ENCODE measurements around the gene CENPE.
"Not testable (repeated sequence)": the region's sequence is repeated elsewhere in the genome, so short reads cannot be mapped to it uniquely, and the experiment has no call there.

CENPE gene, protein sequence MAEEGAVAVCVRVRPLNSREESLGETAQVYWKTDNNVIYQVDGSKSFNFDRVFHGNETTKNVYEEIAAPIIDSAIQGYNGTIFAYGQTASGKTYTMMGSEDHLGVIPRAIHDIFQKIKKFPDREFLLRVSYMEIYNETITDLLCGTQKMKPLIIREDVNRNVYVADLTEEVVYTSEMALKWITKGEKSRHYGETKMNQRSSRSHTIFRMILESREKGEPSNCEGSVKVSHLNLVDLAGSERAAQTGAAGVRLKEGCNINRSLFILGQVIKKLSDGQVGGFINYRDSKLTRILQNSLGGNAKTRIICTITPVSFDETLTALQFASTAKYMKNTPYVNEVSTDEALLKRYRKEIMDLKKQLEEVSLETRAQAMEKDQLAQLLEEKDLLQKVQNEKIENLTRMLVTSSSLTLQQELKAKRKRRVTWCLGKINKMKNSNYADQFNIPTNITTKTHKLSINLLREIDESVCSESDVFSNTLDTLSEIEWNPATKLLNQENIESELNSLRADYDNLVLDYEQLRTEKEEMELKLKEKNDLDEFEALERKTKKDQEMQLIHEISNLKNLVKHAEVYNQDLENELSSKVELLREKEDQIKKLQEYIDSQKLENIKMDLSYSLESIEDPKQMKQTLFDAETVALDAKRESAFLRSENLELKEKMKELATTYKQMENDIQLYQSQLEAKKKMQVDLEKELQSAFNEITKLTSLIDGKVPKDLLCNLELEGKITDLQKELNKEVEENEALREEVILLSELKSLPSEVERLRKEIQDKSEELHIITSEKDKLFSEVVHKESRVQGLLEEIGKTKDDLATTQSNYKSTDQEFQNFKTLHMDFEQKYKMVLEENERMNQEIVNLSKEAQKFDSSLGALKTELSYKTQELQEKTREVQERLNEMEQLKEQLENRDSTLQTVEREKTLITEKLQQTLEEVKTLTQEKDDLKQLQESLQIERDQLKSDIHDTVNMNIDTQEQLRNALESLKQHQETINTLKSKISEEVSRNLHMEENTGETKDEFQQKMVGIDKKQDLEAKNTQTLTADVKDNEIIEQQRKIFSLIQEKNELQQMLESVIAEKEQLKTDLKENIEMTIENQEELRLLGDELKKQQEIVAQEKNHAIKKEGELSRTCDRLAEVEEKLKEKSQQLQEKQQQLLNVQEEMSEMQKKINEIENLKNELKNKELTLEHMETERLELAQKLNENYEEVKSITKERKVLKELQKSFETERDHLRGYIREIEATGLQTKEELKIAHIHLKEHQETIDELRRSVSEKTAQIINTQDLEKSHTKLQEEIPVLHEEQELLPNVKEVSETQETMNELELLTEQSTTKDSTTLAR (N-terminal part only)
- total RNA-seq = 14.3 to 87.2 (median 41.4) reads per million in 18 experiments

DNA sequence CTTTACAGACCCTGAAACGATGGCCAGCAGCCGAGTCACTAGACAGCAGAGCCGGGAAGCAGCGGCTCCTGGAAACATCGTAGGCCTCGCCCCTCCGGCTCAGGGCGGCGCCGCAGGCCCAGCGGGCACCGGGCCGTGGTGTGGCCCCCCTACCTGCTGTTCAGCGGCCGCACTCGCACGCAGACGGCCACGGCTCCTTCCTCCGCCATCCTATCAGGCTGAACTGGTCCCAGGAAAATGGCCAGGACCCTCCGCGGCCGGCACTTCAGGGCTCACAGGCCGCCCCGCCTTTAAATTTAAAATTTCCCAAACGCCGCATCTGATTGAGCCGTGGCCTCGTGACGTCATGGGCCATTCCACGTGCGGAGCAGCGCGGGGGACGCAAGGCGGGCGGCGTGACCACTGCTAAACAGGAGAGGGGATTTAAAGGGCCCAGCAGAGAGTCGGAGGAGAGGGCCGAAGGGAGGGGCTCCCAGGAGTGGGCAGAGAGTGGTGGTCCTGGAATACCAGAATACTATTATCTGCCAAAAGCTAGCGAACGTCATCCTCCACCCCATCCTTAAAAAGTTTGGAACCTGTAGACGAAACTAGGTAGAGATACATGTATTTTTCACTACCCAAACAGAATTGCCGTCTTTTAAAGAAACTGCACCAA, at the start of gene CENPE:
TSS of gene CENPE (minus strand) at position 233 of the 655 bp plus-strand sequence. CDS start at position 209, 24 bp downstream.
- peak; percentile 85 to 88 for DNase-seq

DNA sequence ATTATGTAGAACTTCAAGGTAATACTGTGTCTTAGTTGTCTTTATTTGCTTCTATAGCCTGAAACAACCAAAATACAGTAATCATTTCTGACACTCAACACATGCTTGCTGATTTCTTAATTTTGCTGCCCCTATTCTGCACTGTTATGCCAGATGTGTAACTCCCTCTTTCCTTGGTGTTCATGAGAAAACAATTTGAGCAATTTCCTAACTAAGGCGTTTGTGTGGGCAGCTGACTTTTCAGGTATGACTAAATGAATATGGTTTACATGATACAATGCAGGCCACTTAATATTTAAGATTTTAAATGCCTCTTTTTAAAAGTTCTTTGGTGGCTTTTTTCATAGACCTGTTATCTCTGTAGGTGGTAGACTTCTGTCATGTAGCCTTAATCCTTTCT, 46.1 kb upstream of the CENPE start:
- DNase-seq = no peak

GRCh38 chr4:103230938-103231337, 32.8 kb upstream of the CENPE start:
- DNase-seq = not testable (repeated sequence)

GRCh38 chr4:103223556-103223955, 25.4 kb upstream of the CENPE start:
- not testable (repeated sequence) for DNase-seq

DNA sequence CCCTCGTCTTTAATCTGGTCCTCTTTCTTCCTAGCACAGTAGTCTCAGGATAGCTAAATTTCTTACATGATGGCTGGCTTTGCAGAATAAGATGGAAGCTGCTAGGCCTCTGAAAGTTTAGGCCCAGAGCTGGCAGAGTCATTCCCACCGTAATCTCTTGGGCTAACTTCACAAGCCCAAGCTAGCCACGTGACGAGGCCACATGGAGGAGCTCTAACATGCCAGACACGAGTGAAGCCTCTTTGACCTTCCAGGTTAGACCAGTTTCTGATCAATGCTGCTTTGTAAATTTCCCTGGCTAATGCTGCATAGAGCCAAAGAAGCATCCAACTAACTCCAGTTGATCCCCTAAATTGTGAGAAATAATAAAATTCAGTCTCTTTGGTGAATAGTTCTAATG, 9.5 kb upstream of the CENPE start:
- no peak for DNase-seq

DNA sequence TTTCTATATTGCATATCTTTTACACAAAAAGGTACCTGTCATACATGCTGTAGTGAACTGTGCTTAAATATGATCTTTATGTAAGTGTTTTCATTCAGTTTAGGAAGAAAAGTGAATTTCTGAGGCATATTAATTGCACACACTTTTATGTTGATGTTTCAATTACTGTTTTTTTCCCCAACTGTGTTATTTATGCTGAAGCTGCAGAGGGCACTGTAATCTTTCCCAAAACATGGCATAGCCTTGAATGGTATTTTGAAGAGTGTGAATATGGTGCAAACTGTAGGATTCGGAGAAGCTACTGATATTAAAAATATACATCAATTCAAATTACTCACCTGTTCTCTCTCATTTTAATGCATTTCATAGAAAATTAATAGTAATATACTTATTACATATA, 6.0 kb upstream of the CENPE start:
- no peak for DNase-seq

- DNase-seq = no peak
Measured at GRCh38 chr4:103201724-103202123, 3.6 kb upstream of the CENPE start.

GRCh38 chr4:103201253-103201652, 3.1 kb upstream of the CENPE start:
- no peak for DNase-seq

DNA sequence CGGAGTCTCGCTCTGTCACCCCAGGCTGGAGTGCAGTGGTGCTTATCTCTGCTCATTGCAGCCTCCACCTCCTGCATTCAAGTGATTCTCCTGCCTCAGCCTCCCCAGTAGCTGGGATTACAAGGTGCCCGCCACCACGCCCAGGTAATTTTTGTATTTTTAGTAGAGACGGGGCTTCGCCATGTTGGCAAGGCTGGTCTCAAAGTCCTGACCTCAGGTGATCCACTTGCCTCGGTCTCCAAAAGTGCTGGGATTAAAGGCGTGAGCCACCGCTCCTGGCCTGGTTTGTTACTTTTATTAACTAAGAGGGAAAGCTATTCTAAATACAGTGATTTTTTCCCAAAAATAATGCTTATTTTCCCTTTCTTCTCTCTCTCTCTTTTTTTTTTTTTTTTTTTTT, 866 bp upstream of the CENPE start:
- DNase-seq = no peak

GRCh38 chr4:103197765-103198110, 405 bp downstream of the CENPE start:
- DNase-seq = no peak

DNA sequence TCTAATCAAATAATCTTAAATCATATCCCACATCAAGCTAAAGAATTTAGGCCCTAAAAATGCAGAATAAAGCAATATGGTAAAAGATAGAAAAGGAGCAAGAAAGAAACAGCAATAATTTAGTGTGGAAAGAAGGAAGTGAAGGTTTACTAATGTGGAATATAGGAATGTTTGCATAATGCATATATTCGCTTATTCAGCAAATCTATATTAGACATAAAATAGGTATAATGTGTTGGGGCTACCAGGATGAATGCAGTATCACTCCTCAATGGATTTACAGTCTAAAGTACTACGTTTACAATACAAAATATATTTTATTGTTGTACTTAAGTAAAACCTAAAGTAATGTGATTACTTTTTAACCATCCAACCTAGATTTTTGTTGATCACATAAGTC, 4.7 kb downstream of the CENPE start:
- DNase-seq = no peak

GRCh38 chr4:103171006-103171405, 27.1 kb downstream of the CENPE start:
- no peak for DNase-seq

- DNase-seq = not testable (repeated sequence)
Measured at GRCh38 chr4:103169750-103170149, 28.4 kb downstream of the CENPE start.

- DNase-seq = no peak
Measured at GRCh38 chr4:103168993-103169392, 29.1 kb downstream of the CENPE start.

DNA sequence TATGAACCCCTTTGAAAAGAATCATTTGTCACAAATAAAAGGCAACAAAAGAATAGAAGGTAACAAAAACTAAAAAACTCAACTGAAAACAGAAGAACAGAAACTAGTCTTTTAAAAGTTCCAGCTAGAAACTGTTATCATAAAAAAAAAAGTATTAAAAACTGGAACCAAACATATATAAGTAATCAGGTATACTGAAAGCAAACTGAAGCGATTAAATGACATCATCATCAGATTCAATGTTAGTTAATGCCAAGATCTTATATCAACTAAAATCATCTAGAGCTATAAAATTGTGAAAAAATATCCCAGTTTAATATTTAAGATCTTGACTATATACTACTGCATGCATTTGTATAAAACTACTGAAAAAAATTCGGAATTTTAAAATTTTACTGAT, 36.0 kb downstream of the CENPE start:
- no peak for DNase-seq

DNA sequence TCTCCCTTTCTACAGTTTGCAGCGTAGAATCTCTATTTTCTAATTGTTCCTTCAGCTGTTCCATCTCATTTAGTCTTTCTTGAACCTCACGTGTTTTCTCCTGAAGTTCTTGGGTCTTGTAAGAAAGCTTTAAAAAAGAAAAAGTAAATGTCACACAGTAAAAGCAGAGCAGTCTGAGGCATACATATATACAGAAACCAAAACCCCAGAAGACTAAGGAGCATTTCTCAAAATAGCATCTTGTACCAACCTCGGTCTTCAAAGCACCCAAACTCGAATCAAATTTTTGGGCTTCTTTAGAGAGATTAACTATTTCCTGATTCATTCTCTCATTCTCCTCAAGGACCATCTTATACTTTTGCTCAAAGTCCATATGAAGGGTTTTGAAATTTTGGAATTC, 39.4 kb downstream of the CENPE start:
- DNase-seq = no peak

GRCh38 chr4:103156106-103156505, 42.0 kb downstream of the CENPE start:
- DNase-seq = peak; percentile 17 to 66

GRCh38 chr4:103152381-103152780, 45.8 kb downstream of the CENPE start:
- DNase-seq = no peak

- DNase-seq = no peak
Measured at GRCh38 chr4:103150677-103151076, 47.5 kb downstream of the CENPE start.

DNA sequence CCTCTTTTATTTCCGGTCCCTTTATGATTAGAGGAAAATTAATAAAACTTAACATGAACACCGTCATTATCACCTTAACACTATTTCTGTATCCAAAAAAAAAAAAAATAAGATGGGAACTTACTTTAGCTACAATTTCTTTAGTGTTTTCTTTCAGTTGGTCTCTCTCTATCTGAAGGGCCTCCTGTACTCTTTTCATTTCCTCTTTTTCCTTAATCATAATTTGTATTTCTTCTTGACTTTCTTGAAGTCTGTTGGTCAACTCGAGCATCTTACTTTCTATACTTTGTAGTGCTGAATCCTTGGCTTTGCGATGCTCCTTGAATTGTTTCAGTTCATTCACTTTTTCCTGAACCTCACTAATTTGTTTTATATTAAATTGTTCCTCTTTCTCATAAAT, 53.2 kb downstream of the CENPE start:
- DNase-seq = no peak

DNA sequence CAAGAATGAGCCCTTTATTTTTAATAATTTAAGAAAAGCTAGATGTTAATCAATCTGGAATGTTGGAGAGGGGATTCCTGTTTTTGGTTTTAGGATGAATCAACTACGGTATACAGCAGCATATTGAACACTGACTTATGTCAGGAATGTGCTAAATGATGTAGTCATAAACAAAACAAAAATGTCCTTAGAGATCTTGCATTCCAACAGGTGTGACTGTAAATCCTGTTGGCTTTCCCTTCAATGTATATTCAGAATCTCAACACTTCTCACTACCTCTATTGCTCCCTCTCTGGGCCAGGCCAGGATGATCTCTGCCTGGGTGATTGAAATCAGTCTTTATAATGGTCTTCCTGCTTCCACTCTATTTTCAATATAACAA, 60.7 kb downstream of the CENPE start:
- no peak for DNase-seq
